GM12878 (cell line): ENCODE data around the gene SNPH. TPM values are rescaled to one million over a fixed set of nuclear protein-coding genes. Genes with fewer than 3 reads are reported as not detected.

Experiments
- ATAC-seq: fragments of 200-7000 bp; cut with Tn5 transposase; 3 replicates; pipeline ENCODE4 v1.9.1; 2020; ENCODE audit warnings: mild to moderate bottlenecking, moderate library complexity
- BruUV-seq: library from RNA; stranded (reverse); fragments of 400-500 nt; replicated peaks from 2 replicates; lab custom pipeline; 2021; lab: Mats Ljungman, UMichigan
- CTCF ChIA-PET: fragments of 300-600 bp; sonication (Branson Sonifier 250); formaldehyde crosslinking; extraction: SDS; loops from one replicate; lab custom pipeline; 2021; ENCODE audit warnings: inconsistent platforms; lab: Yijun Ruan, JAX
- POLR2A ChIA-PET: fragments of 350-600 bp; formaldehyde crosslinking; extraction: SDS; loops from one replicate; lab custom pipeline; 2021; ENCODE audit warnings: inconsistent platforms; lab: Charles Lee
- RAD21 ChIA-PET: fragments of 300-600 bp; sonication (Branson Sonifier 250); formaldehyde crosslinking; loops from one replicate; lab custom pipeline; 2023; ENCODE audit warnings: antibody characterized with exemption; ENCODE audit not compliant: unreplicated experiment; lab: Charles Lee
- SMC1A ChIA-PET: fragments of 300-600 bp; sonication (Branson Sonifier 250); formaldehyde crosslinking; loops from one replicate; lab custom pipeline; 2023; ENCODE audit not compliant: unreplicated experiment, uncharacterized antibody; lab: Charles Lee
- DNase-seq: peaks from one replicate; pipeline ENCODE4 v3.0.0-alpha.2; 2011; ENCODE audit warnings: low read depth, low spot score
- FAIRE-seq: peaks from 3 replicates; lab custom pipeline; 2011; peaks lifted over from hg19 to GRCh38; lab: Jason Lieb, UNC
- H2AFZ ChIP-seq: 2 replicates; pipeline ENCODE4 v1.6.0; 2011; ENCODE audit warnings: low read depth, low read length, control low read depth; ENCODE audit not compliant: control insufficient read depth
- H3K27ac ChIP-seq: 2 replicates; pipeline ENCODE4 v1.5.1; 2011; ENCODE audit warnings: control low read depth; ENCODE audit not compliant: control insufficient read depth, insufficient read depth
- H3K27me3 ChIP-seq, 2 experiments: replicated peaks in 1 of 2; 2 replicates each; pipeline versions ENCODE4 v1.6.0 to v1.6.1; 2011; ENCODE audit warnings: low read length in 1 of 2; ENCODE audit not compliant: control insufficient read depth in 2 of 2, insufficient read depth in 2 of 2
- H3K36me3 ChIP-seq, 2 experiments: 2 replicates each; pipeline ENCODE4 v1.5.1; 2011; ENCODE audit warnings: low read length in 1 of 2; ENCODE audit not compliant: control insufficient read depth in 2 of 2, insufficient read depth in 2 of 2
- H3K4me1 ChIP-seq: 2 replicates; pipeline ENCODE4 v1.6.1; 2011; ENCODE audit warnings: mild to moderate bottlenecking, low read length, moderate library complexity, mixed read lengths; ENCODE audit not compliant: control insufficient read depth, insufficient read depth
- H3K4me2 ChIP-seq: 2 replicates; pipeline ENCODE4 v1.6.0; 2011; ENCODE audit warnings: control low read depth; ENCODE audit not compliant: control insufficient read depth, insufficient read depth
- H3K4me3 ChIP-seq: fragments of 200-600 bp; sonication (generic); 2 replicates; pipeline ENCODE4 v1.5.1; 2016
- H3K79me2 ChIP-seq: 2 replicates; pipeline ENCODE4 v1.6.0; 2011; ENCODE audit warnings: low read length; ENCODE audit not compliant: control insufficient read depth, insufficient read depth
- H3K9ac ChIP-seq: 2 replicates; pipeline ENCODE4 v1.8.0; 2011; ENCODE audit warnings: low read length, control low read depth, mixed read lengths; ENCODE audit not compliant: control insufficient read depth, insufficient read depth
- H3K9me3 ChIP-seq: replicated peaks from 3 replicates; pipeline ENCODE4 v1.5.1; 2011; ENCODE audit warnings: mild to moderate bottlenecking, low read length; ENCODE audit not compliant: control insufficient read depth, insufficient read depth
- H4K20me1 ChIP-seq: 2 replicates; pipeline ENCODE4 v1.6.0; 2011; ENCODE audit not compliant: control insufficient read depth, insufficient read depth
- ETV6 ChIP-seq, 2 experiments: fragments of 450-650 bp in 1 of 2; IDR thresholded peaks in 1 of 2; conservative IDR thresholded peaks in 1 of 2; 2 replicates each; pipeline ENCODE4 v1.6.1; 2014; ENCODE audit warnings: antibody characterized with exemption in 1 of 2, borderline replicate concordance in 1 of 2, low read depth in 1 of 2, mild to moderate bottlenecking in 1 of 2, moderate library complexity in 1 of 2
- NFYA ChIP-seq: IDR thresholded peaks from 2 replicates; pipeline ENCODE4 v1.6.1; 2011; ENCODE audit warnings: low read depth, mild to moderate bottlenecking, low read length, improper control_type of control experiment, borderline replicate concordance
- WGBS: methylation state at CpG from one replicate; pipeline ENCODE4 v1.1.6; 2016; ENCODE audit warnings: low lambda C conversion rate; ENCODE audit not compliant: insufficient replicate concordance, insufficient coverage; ENCODE audit errors: missing lambda C conversion rate; 5-methylcytosine and 5-hydroxymethylcytosine counted together
- in situ Hi-C: fragments of 300-500 bp; cut with MboI; formaldehyde crosslinking; loops from 9 replicates; pipeline ENCODE4 v1.14.3; 2018; ENCODE audit warnings: mixed read lengths
- intact Hi-C: fragments of 100-400 bp; cut with micrococcal nuclease; formaldehyde crosslinking; loops from one replicate; pipeline ENCODE4 v1.14.2; 2022; ENCODE audit not compliant: unreplicated experiment
- polyA plus RNA-seq, 11 experiments: library from polyadenylated mRNA; depleted of rRNA in 4 of 11; unstranded in 6 of 11; stranded (reverse) in 5 of 11; fragments of >200 nt; fragmentation: Nextera tagmentation in 4 of 11; fragmentation: Illumina TruSeq in 1 of 11; extraction: Ambion mirVana in 4 of 11; extraction: Trizol in 1 of 11; gene quantifications; 1 replicate in 1 of 11; 2 replicates in 10 of 11; pipeline versions ENCODE4 v1.2.1 to v1.2.3, GENCODE V29; 2011 to 2016; ENCODE audit warnings: inconsistent platforms in 2 of 11, missing spikeins in 2 of 11, low read depth in 1 of 11
- total RNA-seq, 4 experiments: library from RNA; depleted of rRNA in 3 of 4; stranded (reverse); fragments of >200 nt in 3 of 4; fragmentation: Illumina TruSeq in 1 of 4; extraction: Trizol in 1 of 4; gene quantifications; 2 replicates each; pipeline versions ENCODE4 v1.2.1 to v1.2.3, GENCODE V29; 2013 to 2021
- TF ChIP-seq, protein P1 (sequence below): fragments of 450-650 bp; formaldehyde crosslinking; IDR thresholded peaks from 2 replicates; pipeline ENCODE4 v1.5.0; 2022; ENCODE audit warnings: mild to moderate bottlenecking, missing genetic modification characterization
- TF ChIP-seq, protein P2 (sequence below): fragments of 450-650 bp; IDR thresholded peaks from 2 replicates; pipeline ENCODE4 v1.6.1; 2017; ENCODE audit warnings: mild to moderate bottlenecking, moderate library complexity

The SNPH gene
- total and polyA plus RNA-seq, 10 of the 15 experiments (the other 5 are each of a cell fraction or from before 2014, with no cell fraction given) = 0.02 to 0.45 (median 0.34) TPM; not detected in 2

DNA sequence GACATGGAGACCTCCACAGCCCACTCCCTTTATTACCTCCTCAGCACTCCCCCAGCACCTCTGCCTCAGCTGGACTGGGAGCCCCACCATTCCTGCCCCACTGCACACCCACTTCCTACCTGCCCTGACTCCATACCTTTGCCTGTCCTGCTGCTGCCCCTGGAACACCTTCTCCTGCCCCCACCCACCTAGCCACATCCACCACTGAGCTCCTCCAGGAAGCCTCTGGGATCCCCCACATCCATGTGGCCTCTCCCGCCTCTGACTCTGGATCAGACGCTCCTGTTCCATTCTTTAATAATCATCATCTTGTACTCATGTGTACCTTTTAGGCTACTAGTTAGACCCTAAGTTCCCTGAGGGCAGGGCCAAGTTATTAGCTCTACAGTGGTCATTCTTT, 65.0 kb downstream of the SNPH start:
- Histone ChIP-seq H3K9me3 (no peaks in the 10 kb centered on the region), H3K36me3 (no peaks in the 10 kb centered on the region; a peak in 1 of 4 replicates), H3K4me1 (peaks cover 27% of the 10 kb centered on the region), H3K27ac (no peak overlapping the region), H2AFZ (no peak overlapping the region), H3K4me3 (no peak overlapping the region), H3K79me2 (peaks cover 44% of the 10 kb centered on the region), H3K9ac (no peak overlapping the region), H3K4me2 (no peak overlapping the region), H3K27me3 (no peaks in the 10 kb centered on the region), H4K20me1 (no peaks in the 10 kb centered on the region; the same call in 1 of the 2 replicates)
- BruUV-seq = no TSS peak
- DNase-seq (no peak), FAIRE-seq (no peak), ATAC-seq (no peak)
- WGBS = 93% methylated on average over 2 of the region's 2 CpGs
- TF ChIP-seq, protein P1, sequence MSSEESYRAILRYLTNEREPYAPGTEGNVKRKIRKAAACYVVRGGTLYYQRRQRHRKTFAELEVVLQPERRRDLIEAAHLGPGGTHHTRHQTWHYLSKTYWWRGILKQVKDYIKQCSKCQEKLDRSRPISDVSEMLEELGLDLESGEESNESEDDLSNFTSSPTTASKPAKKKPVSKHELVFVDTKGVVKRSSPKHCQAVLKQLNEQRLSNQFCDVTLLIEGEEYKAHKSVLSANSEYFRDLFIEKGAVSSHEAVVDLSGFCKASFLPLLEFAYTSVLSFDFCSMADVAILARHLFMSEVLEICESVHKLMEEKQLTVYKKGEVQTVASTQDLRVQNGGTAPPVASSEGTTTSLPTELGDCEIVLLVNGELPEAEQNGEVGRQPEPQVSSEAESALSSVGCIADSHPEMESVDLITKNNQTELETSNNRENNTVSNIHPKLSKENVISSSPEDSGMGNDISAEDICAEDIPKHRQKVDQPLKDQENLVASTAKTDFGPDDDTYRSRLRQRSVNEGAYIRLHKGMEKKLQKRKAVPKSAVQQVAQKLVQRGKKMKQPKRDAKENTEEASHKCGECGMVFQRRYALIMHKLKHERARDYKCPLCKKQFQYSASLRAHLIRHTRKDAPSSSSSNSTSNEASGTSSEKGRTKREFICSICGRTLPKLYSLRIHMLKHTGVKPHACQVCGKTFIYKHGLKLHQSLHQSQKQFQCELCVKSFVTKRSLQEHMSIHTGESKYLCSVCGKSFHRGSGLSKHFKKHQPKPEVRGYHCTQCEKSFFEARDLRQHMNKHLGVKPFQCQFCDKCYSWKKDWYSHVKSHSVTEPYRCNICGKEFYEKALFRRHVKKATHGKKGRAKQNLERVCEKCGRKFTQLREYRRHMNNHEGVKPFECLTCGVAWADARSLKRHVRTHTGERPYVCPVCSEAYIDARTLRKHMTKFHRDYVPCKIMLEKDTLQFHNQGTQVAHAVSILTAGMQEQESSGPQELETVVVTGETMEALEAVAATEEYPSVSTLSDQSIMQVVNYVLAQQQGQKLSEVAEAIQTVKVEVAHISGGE (CRISPR knock-in tag) = no peak
- TF ChIP-seq ETV6 (conservative IDR thresholded peaks at IDR 0.05 in 1 of 2, IDR thresholded peaks at IDR 0.05 in 1 of 2; ENCODE audit: borderline replicate concordance in 1 of 2, low read depth in 1 of 2) (no peak), NFYA (no peak)
- TF ChIP-seq, protein P2, sequence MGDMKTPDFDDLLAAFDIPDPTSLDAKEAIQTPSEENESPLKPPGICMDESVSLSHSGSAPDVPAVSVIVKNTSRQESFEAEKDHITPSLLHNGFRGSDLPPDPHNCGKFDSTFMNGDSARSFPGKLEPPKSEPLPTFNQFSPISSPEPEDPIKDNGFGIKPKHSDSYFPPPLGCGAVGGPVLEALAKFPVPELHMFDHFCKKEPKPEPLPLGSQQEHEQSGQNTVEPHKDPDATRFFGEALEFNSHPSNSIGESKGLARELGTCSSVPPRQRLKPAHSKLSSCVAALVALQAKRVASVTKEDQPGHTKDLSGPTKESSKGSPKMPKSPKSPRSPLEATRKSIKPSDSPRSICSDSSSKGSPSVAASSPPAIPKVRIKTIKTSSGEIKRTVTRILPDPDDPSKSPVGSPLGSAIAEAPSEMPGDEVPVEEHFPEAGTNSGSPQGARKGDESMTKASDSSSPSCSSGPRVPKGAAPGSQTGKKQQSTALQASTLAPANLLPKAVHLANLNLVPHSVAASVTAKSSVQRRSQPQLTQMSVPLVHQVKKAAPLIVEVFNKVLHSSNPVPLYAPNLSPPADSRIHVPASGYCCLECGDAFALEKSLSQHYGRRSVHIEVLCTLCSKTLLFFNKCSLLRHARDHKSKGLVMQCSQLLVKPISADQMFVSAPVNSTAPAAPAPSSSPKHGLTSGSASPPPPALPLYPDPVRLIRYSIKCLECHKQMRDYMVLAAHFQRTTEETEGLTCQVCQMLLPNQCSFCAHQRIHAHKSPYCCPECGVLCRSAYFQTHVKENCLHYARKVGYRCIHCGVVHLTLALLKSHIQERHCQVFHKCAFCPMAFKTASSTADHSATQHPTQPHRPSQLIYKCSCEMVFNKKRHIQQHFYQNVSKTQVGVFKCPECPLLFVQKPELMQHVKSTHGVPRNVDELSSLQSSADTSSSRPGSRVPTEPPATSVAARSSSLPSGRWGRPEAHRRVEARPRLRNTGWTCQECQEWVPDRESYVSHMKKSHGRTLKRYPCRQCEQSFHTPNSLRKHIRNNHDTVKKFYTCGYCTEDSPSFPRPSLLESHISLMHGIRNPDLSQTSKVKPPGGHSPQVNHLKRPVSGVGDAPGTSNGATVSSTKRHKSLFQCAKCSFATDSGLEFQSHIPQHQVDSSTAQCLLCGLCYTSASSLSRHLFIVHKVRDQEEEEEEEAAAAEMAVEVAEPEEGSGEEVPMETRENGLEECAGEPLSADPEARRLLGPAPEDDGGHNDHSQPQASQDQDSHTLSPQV = no peak
- POLR2A ChIA-PET = interaction anchor here (1.7 to 7.0 kb wide), 2 partner anchors 46 to 60 kb away, joined by 6 to 76 read pairs; partner anchors contain the start of gene FKBP1A
- RAD21 ChIA-PET = interaction anchor here (2.5 to 4.6 kb wide), 2 partner anchors 46 to 60 kb away, joined by 12 to 37 read pairs; no protein-coding TSS in a partner anchor
- intact Hi-C loops (no loop called here), in situ Hi-C loops (no loop called here)
- CTCF ChIA-PET = interaction anchor here (0.7 to 1.1 kb wide), 3 partner anchors 40 to 106 kb away, joined by 3 to 4 read pairs (median 4); no protein-coding TSS in a partner anchor
- SMC1A ChIA-PET = interaction anchor here (0.9 to 5.0 kb wide), 3 partner anchors 16 to 60 kb away, joined by 3 to 52 read pairs (median 6); partner anchors contain the start of gene FKBP1A
